Natural killer cell treated with Interleukin-12 subunit alpha and Interleukin-12 subunit beta and Interleukin-15 and Interleukin-18, amount 100 ng/mL, for 72 hours (primary cell): Measurements from ENCODE around the gene NFATC2. TPM values are rescaled to one million over a fixed set of nuclear protein-coding genes. Genes with fewer than 3 reads are reported as not detected.
"Not testable (repeated sequence)": the region's sequence is repeated elsewhere in the genome, so short reads cannot be mapped to it uniquely, and the experiment has no call there.

Experiments
- ATAC-seq, 2 donors: fragments of 150-1000 bp; cut with Tn5 transposase in 1 of 2; sonication (Bioruptor Pico), chemical (Tn5 transposase) in 1 of 2; 2 replicates each; pipeline ENCODE4 v1.10.0; 2021
- DNase-seq: peaks from one replicate; pipeline ENCODE4 v3.0.0; 2022; ENCODE audit warnings: low spot score
- H3K27ac Mint-ChIP-seq, 2 donors: 1 replicate in 1 of 2; 2 replicates in 1 of 2; pipeline ENCODE4 v1.8.0; 2022; ENCODE audit warnings: mixed read lengths in 2 of 2, mild to moderate bottlenecking in 1 of 2, moderate library complexity in 1 of 2
- H3K27me3 Mint-ChIP-seq, 2 donors: 1 replicate in 1 of 2; 2 replicates in 1 of 2; pipeline ENCODE4 v1.8.0; 2022; ENCODE audit warnings: mixed read lengths in 2 of 2
- H3K36me3 Mint-ChIP-seq: one replicate; pipeline ENCODE4 v1.8.0; 2022; ENCODE audit warnings: mixed read lengths
- H3K4me1 Mint-ChIP-seq, 2 donors: 1 replicate in 1 of 2; 2 replicates in 1 of 2; pipeline ENCODE4 v1.8.0; 2022; ENCODE audit warnings: low read depth in 2 of 2, mixed read lengths in 2 of 2, mild to moderate bottlenecking in 1 of 2
- H3K4me3 Mint-ChIP-seq: one replicate; pipeline ENCODE4 v1.8.0; 2022; ENCODE audit warnings: mixed read lengths
- H3K9me3 Mint-ChIP-seq: 2 replicates; pipeline ENCODE4 v1.8.0; 2022; ENCODE audit warnings: mixed read lengths
- total RNA-seq, 2 donors: library from RNA; stranded (reverse); gene quantifications; one replicate each; pipeline ENCODE4 v1.2.3, GENCODE V29; 2022

The NFATC2 gene
- total RNA-seq, 2 donors from 2014 or later, result 83.3 to 97.1 TPM

GRCh38 chr20:51575486-51575885, 33.0 kb upstream of the NFATC2 start:
- H3K27ac Mint-ChIP-seq, result no peak overlapping the region
- no peak for ATAC-seq
- peaks cover 0 to 2% of the 10 kb centered on the region in 2 donors for H3K27me3 Mint-ChIP-seq
- H3K9me3 Mint-ChIP-seq, result peaks cover 3% of the 10 kb centered on the region
- H3K4me3 Mint-ChIP-seq, result no peak overlapping the region
- peaks cover 5% of the 10 kb centered on the region for H3K36me3 Mint-ChIP-seq
- no peaks in the 10 kb centered on the region for H3K4me1 Mint-ChIP-seq
- DNase-seq, result no peak

- H3K4me3 Mint-ChIP-seq, result no peak overlapping the region
- DNase-seq (no peak), ATAC-seq (peak in 1 of 2 donors; percentile 31)
- peaks cover 3% of the 10 kb centered on the region for H3K9me3 Mint-ChIP-seq
- H3K27ac Mint-ChIP-seq, result peak overlapping the region in 1 of 2 donors; percentile 23
- H3K4me1 Mint-ChIP-seq, result no peaks in the 10 kb centered on the region
- peaks cover 5% of the 10 kb centered on the region for H3K36me3 Mint-ChIP-seq
- no peaks in the 10 kb centered on the region for H3K27me3 Mint-ChIP-seq
Measured at GRCh38 chr20:51574248-51575033, 31.9 kb upstream of the NFATC2 start.

- no peak for ATAC-seq
- H3K27ac Mint-ChIP-seq, result peak overlapping the region in 1 of 2 donors; percentile 23
Measured at GRCh38 chr20:51573576-51574243, 31.2 kb upstream of the NFATC2 start.

DNA sequence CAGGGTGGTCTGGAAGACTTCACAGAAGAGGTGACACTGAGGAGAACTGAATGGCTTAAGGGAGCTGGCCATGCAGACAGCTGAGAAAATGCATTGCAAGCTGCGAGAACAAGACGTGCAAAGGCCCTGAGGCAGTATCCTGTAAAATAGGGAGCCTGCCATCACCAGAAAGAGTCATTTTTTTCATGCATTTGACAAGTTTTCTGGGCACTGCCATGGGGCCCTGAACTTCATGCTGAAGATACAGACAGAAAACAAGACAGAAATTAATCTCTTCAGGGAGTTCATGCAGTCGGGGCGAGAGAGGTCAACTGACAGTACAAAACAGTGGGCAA, 28.9 kb upstream of the NFATC2 start:
- Mint-ChIP-seq H3K4me1 (peaks cover 0 to 2% of the 10 kb centered on the region in 2 donors), H3K9me3 (peaks cover 3% of the 10 kb centered on the region), H3K27me3 (peaks cover 4 to 13% of the 10 kb centered on the region in 2 donors), H3K27ac (no peak overlapping the region), H3K4me3 (no peak overlapping the region), H3K36me3 (peaks cover 5% of the 10 kb centered on the region)
- DNase-seq (no peak), ATAC-seq (no peak)

More at GRCh38 chr20:51573576-51574243, 31.2 kb upstream of the NFATC2 start:
- no peak for DNase-seq
- no peak overlapping the region for H3K4me3 Mint-ChIP-seq
- no peaks in the 10 kb centered on the region for H3K4me1 Mint-ChIP-seq
- peaks cover 0 to 2% of the 10 kb centered on the region in 2 donors for H3K27me3 Mint-ChIP-seq
- H3K9me3 Mint-ChIP-seq, result peaks cover 3% of the 10 kb centered on the region
- peaks cover 5% of the 10 kb centered on the region for H3K36me3 Mint-ChIP-seq

GRCh38 chr20:51570739-51571459, 28.4 kb upstream of the NFATC2 start:
- no peak overlapping the region for H3K27ac Mint-ChIP-seq
- ATAC-seq (no peak), DNase-seq (no peak)
- peaks cover 5% of the 10 kb centered on the region for H3K36me3 Mint-ChIP-seq
- H3K4me1 Mint-ChIP-seq, result peaks cover 0 to 2% of the 10 kb centered on the region in 2 donors
- H3K4me3 Mint-ChIP-seq, result no peak overlapping the region
- H3K27me3 Mint-ChIP-seq, result peaks cover 4 to 13% of the 10 kb centered on the region in 2 donors
- peaks cover 3% of the 10 kb centered on the region for H3K9me3 Mint-ChIP-seq

- Mint-ChIP-seq H3K4me3 (no peak overlapping the region), H3K27ac (peak overlapping the region in 1 of 2 donors; percentile 12), H3K27me3 (peaks cover 4 to 13% of the 10 kb centered on the region in 2 donors), H3K9me3 (peaks cover 3% of the 10 kb centered on the region), H3K4me1 (peaks cover 0 to 2% of the 10 kb centered on the region in 2 donors), H3K36me3 (peaks cover 5% of the 10 kb centered on the region)
- ATAC-seq, result no peak
- DNase-seq, result no peak
Measured at GRCh38 chr20:51569815-51570738, 27.6 kb upstream of the NFATC2 start.

DNA sequence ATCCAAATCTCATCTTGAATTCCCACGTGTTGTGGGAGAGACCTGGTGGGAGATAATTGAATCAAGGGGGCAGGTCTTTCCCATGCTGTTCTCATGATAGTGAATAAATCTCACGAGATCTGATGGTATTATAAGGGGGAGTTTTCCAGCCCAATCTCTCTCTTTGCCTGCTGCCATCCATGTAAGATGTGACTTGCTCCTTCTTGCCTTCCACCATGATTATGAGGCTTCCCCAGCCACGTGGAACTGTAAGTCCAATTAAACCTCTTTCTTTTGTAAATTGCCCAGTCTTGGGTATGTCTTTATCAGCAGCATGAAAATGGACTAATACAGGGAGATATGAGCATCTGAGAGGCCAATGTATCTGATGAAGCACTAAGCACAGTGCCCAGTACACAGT, 26.0 kb upstream of the NFATC2 start:
- not testable (repeated sequence) for H3K4me3 Mint-ChIP-seq, H3K36me3 Mint-ChIP-seq, H3K4me1 Mint-ChIP-seq, H3K9me3 Mint-ChIP-seq, ATAC-seq, DNase-seq
- Mint-ChIP-seq H3K27ac (peak overlapping the region in 1 of 2 donors; percentile 30), H3K27me3 (peaks cover 5 to 13% of the 10 kb centered on the region in 2 donors)

- H3K36me3 Mint-ChIP-seq, result no peaks in the 10 kb centered on the region
- no peak overlapping the region for H3K27ac Mint-ChIP-seq
- no peak for ATAC-seq
- peaks cover 7 to 12% of the 10 kb centered on the region in 2 donors for H3K4me1 Mint-ChIP-seq
- DNase-seq, result no peak
- H3K27me3 Mint-ChIP-seq, result peaks cover 11 to 13% of the 10 kb centered on the region in 2 donors
- H3K4me3 Mint-ChIP-seq, result no peak overlapping the region
- H3K9me3 Mint-ChIP-seq, result no peaks in the 10 kb centered on the region
Measured at GRCh38 chr20:51567622-51568021, 25.1 kb upstream of the NFATC2 start.

- Mint-ChIP-seq H3K4me3 (no peak overlapping the region), H3K27ac (no peak overlapping the region), H3K9me3 (no peaks in the 10 kb centered on the region), H3K4me1 (peaks cover 10 to 15% of the 10 kb centered on the region in 2 donors), H3K36me3 (no peaks in the 10 kb centered on the region), H3K27me3 (peaks cover 14 to 17% of the 10 kb centered on the region in 2 donors)
- DNase-seq (no peak), ATAC-seq (no peak)
Measured at GRCh38 chr20:51566594-51566993, 24.1 kb upstream of the NFATC2 start.

GRCh38 chr20:51565298-51566144, 23.0 kb upstream of the NFATC2 start:
- Mint-ChIP-seq H3K27me3 (peaks cover 24 to 28% of the 10 kb centered on the region in 2 donors), H3K27ac (no peak overlapping the region)

DNA sequence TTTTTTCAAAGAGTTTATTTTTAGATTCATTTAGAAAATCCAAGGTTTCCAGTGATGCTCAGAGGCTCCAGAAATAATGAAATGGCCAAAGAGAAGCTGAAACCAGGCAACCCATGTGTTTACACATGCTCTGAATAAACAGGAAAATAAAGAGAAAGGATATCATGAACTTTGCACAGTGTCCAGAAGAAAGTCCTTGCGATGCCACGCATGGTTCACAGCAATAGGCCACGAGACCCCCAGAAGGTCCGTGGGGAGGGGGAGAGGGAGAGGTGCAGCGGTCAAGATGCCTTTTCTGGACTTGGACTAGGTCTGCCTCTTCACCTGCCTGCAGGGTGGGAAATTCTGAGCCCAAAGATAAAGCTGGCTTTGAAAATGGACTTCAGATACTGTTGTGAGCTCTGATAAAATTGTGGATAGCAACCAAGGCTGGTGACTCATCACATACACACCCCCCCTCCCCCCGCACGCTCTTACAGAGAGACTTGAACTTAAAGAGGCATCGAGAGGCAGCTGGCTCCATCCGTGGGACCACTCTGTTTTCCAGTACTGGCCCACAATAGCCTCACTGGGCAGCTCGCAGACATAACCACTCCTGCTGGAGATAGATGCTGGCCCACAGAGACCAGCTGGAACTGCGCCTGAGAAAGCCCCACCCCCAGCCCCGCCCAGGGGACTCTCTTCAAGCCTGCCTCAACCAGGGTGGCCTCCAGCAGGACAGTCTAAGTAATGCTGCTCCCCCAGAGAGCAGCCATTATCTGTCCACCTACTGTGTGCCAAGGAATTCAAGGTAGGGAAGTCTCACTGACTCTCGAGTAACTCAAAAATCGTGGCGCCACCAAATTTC, 21.2 kb upstream of the NFATC2 start:
- H3K4me1 Mint-ChIP-seq, result peaks cover 18 to 26% of the 10 kb centered on the region in 2 donors
- DNase-seq, result no peak
- H3K27me3 Mint-ChIP-seq, result peaks cover 36 to 38% of the 10 kb centered on the region in 2 donors
- no peaks in the 10 kb centered on the region for H3K36me3 Mint-ChIP-seq
- no peak overlapping the region for H3K27ac Mint-ChIP-seq
- H3K4me3 Mint-ChIP-seq, result peak overlapping the region; percentile 61
- peak in 1 of 2 donors; percentile 26 for ATAC-seq
- H3K9me3 Mint-ChIP-seq, result no peaks in the 10 kb centered on the region

More at GRCh38 chr20:51565298-51566144, 23.0 kb upstream of the NFATC2 start:
- H3K9me3 Mint-ChIP-seq, result no peaks in the 10 kb centered on the region
- DNase-seq (no peak), ATAC-seq (no peak)
- no peak overlapping the region for H3K4me3 Mint-ChIP-seq
- no peaks in the 10 kb centered on the region for H3K36me3 Mint-ChIP-seq
- H3K4me1 Mint-ChIP-seq, result peaks cover 18 to 23% of the 10 kb centered on the region in 2 donors

DNA sequence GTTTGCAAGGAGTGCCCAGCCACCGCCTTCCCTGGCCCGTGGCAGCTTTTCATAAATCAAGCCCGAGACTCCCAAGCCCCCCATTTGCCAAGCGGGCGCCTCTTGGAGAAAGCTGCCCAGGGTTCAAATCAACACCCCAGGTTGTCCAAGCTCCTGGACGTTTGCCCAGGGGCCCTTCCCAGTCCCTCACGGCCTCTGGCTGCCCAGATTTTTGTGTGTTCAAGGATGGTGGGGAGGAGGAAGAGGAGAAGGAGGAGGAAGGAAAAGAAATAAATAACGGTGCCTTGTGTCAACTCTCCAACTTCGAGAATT, 20.6 kb upstream of the NFATC2 start:
- DNase-seq (no peak), ATAC-seq (no peak)
- peaks cover 18 to 26% of the 10 kb centered on the region in 2 donors for H3K4me1 Mint-ChIP-seq
- no peaks in the 10 kb centered on the region for H3K36me3 Mint-ChIP-seq
- no peaks in the 10 kb centered on the region for H3K9me3 Mint-ChIP-seq
- peak overlapping the region; percentile 61 for H3K4me3 Mint-ChIP-seq
- peaks cover 32 to 34% of the 10 kb centered on the region in 2 donors for H3K27me3 Mint-ChIP-seq
- H3K27ac Mint-ChIP-seq, result no peak overlapping the region
